ENCODE data around the gene KLHDC10.
A peak's percentile ranks its signal among the peaks of the same experiment; 100 is the strongest.

KLHDC10 gene

DNA sequence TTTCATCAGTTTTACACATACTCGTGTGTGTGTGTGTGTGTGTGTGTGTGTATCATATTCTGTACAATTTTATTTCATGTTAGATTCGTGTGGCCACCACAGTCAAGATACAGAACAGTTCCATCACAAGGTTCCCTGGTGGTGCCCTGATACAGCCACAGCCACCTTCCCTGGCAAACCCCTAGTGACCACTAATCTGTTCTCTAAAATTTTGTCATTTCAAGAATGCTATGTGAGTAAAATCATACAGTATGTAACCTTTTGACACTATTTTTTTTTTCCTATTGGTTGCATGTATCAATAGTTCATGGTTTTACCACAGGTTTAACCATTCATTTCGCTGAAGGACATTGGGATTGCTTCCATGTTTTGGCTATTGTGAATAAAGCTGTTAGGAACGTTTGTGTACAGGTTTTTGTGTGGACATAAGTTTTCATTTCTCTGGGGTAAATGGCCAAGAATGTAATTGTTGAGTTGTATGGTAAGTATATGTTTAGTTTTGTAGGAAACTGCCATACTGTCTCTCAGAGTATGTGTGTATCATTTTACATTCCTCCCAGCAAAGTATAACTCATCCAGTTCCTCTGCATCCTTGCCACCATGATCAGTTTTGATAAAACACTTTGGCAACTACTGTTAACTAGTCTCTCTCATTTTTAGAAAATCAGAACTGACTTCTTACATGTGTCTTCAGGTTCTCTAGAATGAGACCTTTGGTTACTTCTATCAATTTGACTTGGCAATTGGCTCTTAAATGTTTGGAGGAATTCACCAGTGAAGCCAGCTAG, 20.6 kb downstream of the KLHDC10 start:
- no peak for DNase-seq (ENCODE audit: low spot score)
- H3K27ac ChIP-seq, result no peak overlapping the region
- ChIA-PET POLR2A (ENCODE audit: low non-redundant PET) (no interaction called here), CTCF (no interaction called here)
- TF ChIP-seq, protein P1, sequence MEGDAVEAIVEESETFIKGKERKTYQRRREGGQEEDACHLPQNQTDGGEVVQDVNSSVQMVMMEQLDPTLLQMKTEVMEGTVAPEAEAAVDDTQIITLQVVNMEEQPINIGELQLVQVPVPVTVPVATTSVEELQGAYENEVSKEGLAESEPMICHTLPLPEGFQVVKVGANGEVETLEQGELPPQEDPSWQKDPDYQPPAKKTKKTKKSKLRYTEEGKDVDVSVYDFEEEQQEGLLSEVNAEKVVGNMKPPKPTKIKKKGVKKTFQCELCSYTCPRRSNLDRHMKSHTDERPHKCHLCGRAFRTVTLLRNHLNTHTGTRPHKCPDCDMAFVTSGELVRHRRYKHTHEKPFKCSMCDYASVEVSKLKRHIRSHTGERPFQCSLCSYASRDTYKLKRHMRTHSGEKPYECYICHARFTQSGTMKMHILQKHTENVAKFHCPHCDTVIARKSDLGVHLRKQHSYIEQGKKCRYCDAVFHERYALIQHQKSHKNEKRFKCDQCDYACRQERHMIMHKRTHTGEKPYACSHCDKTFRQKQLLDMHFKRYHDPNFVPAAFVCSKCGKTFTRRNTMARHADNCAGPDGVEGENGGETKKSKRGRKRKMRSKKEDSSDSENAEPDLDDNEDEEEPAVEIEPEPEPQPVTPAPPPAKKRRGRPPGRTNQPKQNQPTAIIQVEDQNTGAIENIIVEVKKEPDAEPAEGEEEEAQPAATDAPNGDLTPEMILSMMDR (conservative IDR thresholded peaks at IDR 0.05; ENCODE audit: low read depth), result no peak

DNA sequence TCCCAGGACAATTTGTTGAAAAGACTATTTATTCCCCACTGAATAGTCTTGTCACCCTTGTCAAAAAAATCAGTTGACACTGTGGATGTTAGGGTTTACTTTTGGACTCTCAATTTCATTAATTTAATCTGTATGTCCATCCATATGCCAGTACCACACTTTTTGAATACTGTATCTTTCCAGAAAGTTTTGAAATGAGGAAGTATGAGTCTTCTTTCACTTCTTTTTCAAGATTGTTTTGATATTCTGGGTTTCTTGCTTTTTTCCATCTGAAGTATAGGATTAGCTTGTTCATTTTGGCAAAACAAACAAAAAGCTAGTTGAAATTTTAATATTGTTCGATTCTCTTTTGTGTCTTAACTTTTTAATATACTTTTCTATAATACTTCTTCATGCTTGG, 21.7 kb downstream of the KLHDC10 start:
- TF ChIP-seq, protein P1 (conservative IDR thresholded peaks at IDR 0.05; ENCODE audit: low read depth), result no peak
- ChIA-PET POLR2A (ENCODE audit: low non-redundant PET) (no interaction called here), CTCF (no interaction called here)
- no peak for DNase-seq (ENCODE audit: low spot score)
- H3K27ac ChIP-seq, result no peak overlapping the region

DNA sequence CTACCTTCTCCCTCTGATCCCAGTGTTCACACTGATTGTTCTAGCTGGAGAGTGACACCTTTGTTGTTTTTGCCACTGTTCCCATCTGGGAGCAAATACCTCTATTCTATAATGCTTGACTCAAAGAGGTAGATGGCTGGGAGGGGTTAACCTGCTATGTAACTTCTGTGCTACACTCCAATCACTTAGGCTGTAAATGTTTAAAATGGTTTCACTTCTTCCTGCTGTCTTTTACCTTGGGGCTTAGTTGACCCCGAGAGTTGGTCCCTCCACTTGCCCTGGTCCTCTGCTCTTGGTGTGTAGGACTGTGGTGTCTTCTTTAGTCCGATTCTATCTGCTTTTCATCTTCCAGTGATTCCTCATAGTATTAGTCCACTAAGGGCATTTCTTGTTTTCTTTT, 22.3 kb downstream of the KLHDC10 start:
- no peak overlapping the region for H3K27ac ChIP-seq
- no peak for DNase-seq (ENCODE audit: low spot score)
- ChIA-PET POLR2A (ENCODE audit: low non-redundant PET) (no interaction called here), CTCF (interaction anchor here (0.5 kb wide), 1 partner anchor 72 kb away, joined by 3 read pairs; no protein-coding TSS in a partner anchor)
- TF ChIP-seq, protein P1 (conservative IDR thresholded peaks at IDR 0.05; ENCODE audit: low read depth), result no peak

DNA sequence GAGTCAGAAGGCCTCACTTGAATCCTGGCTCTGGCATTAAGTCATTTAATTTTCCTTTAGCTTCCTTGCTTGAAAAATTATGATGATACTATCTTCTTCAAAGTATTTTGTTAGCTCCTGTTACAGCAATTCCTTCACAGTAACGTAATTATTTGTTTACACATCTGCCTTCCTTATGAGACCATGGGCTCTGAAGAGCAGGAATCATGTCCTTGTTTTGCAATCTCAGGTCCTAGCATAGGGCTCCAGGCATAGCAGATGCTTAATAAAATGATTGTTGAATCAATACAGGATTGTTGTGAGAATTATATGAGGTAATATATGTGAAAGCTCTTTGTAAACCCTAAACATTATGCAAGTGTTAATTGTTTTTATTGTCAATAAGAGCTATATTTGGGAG, 25.5 kb downstream of the KLHDC10 start:
- CTCF ChIA-PET, result interaction anchor here (0.5 to 1.0 kb wide), 3 partner anchors 11 to 453 kb away, joined by 3 to 6 read pairs (median 4); no protein-coding TSS in a partner anchor

DNA sequence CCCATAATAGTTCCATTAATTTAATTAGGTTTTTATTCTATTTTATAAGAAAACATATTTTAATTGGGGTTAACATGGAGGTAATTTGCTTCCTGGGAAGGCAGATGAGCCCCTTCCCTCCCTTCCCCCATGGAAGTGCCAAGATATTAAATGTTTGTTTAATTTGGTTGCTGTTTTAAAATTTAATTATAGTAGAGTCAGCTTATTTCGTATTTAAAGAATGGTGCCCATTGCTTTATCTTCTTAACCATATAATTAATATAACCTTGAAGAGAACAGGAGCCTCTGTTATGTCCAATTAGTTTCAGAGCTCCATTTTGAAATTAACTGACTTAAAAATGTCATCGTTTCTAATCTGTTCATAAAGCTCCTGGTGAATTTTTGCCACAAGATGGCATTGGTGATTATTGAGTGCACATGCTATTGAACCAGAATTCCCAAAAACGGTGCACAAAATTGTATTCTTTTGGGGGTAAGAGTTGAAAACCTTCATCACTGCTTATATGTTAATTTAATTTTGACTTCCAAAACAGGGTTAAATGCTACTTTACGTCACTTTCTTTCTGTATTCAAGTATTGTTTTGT, 26.0 kb downstream of the KLHDC10 start:
- CTCF ChIA-PET, result interaction anchor here (0.6 to 1.0 kb wide), 2 partner anchors 22 to 452 kb away, joined by 3 to 6 read pairs; no protein-coding TSS in a partner anchor
- DNase-seq (ENCODE audit: low spot score), result no peak
- H3K27ac ChIP-seq, result no peak overlapping the region
- POLR2A ChIA-PET (ENCODE audit: low non-redundant PET), result no interaction called here
- TF ChIP-seq, protein P1 (conservative IDR thresholded peaks at IDR 0.05; ENCODE audit: low read depth), result 0 out of 2 replicates have a peak, but pooled peaks have one; percentile 9

More for the DNA sequence above, 25.5 kb downstream of the KLHDC10 start:
- POLR2A ChIA-PET (ENCODE audit: low non-redundant PET), result no interaction called here
- DNase-seq (ENCODE audit: low spot score), result no peak
- no peak overlapping the region for H3K27ac ChIP-seq
- TF ChIP-seq, protein P1 (conservative IDR thresholded peaks at IDR 0.05; ENCODE audit: low read depth), result no peak

DNA sequence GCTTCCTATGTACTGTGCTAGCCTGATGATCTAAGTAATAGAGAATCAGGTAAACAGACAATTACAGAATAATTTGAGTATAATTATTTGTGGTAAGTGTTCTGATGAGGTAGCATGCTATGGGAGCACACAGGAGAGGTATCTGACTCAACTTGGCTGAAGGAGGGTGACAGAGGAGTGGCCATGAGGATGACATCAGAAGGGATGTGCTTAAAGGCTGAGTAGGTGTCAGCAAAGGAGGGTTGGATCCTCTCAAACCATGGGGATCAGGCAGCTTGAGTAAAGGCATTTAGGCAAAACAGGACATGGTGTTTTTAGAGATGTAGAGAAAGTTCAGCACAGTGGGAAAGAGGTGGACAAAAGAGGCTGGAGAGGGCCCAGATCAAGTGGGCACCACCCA, 29.0 kb downstream of the KLHDC10 start:
- no peak overlapping the region for H3K27ac ChIP-seq
- CTCF ChIA-PET, result no interaction called here
- POLR2A ChIA-PET (ENCODE audit: low non-redundant PET), result no interaction called here
- TF ChIP-seq, protein P1 (conservative IDR thresholded peaks at IDR 0.05; ENCODE audit: low read depth), result no peak
- no peak for DNase-seq (ENCODE audit: low spot score)

Data from RWPE1 (cell line).